PFSK-1 (cell line): ENCODE data around the gene ALDH1A3.

Experiments used
- FOXP2 ChIP-seq: optimal IDR thresholded peaks from 2 replicates; pipeline ENCODE3; 2011; ENCODE audit warnings: borderline replicate concordance, control low read depth, inconsistent platforms; ENCODE audit not compliant: insufficient read depth; ENCODE audit errors: extremely low read length, extremely low read depth
- POLR2AphosphoS5 ChIP-seq: IDR thresholded peaks from 2 replicates; pipeline ENCODE4 v1.6.1; 2012; ENCODE audit warnings: low read depth, mild to moderate bottlenecking, control low read depth, low read length, moderate library complexity
- REST ChIP-seq, 2 experiments: IDR thresholded peaks; 2 replicates each; pipeline versions ENCODE4 v1.6.1 to v1.8.0; 2011 to 2012; ENCODE audit warnings: low read depth in 2 of 2, low read length in 2 of 2, control low read depth in 1 of 2, inconsistent platforms in 1 of 2, mild to moderate bottlenecking in 1 of 2, moderate library complexity in 1 of 2; ENCODE audit not compliant: insufficient read depth in 1 of 2
- SIN3A ChIP-seq: IDR thresholded peaks from 2 replicates; pipeline ENCODE4 v1.6.1; 2012; ENCODE audit warnings: mild to moderate bottlenecking, low read length, moderate library complexity, borderline replicate concordance; ENCODE audit not compliant: insufficient read depth
- TAF1 ChIP-seq: IDR thresholded peaks from 2 replicates; pipeline ENCODE4 v1.6.1; 2012; ENCODE audit warnings: low read length, control low read depth, borderline replicate concordance; ENCODE audit not compliant: insufficient read depth

ALDH1A3 gene

GRCh38 chr15:100877551-100877950 lies 2.1 kb upstream of the ALDH1A3 start:
- TF ChIP-seq POLR2AphosphoS5: no peak

DNA sequence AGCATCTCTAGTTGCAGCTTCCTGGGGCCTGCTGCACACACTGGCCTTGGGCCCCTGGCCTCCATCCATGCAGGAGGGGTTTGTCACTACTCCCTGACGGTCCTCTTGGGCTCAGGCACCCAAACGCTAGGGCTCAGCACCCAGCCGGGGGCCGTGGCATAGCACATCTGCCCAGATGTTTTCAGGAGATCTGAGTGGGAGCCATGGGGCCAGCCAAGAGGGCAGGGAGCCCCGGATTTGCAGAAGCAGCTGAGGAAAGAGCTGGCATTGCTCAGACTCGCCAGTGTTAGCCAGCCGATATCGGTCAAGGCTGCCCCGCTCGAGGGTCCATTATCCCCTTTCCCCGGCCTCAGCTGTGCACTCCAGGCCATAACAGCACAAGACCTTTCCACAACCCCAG lies 1.5 kb upstream of the ALDH1A3 start:
- no peak for TF ChIP-seq SIN3A
- no peak for TF ChIP-seq FOXP2
- no peak for TF ChIP-seq REST (IDR thresholded peaks at IDR 0.05; ENCODE audit: insufficient read depth in 1 of 2, low read depth in 2 of 2, low read length in 2 of 2)
- TF ChIP-seq TAF1: no peak
- no peak for TF ChIP-seq POLR2AphosphoS5

DNA sequence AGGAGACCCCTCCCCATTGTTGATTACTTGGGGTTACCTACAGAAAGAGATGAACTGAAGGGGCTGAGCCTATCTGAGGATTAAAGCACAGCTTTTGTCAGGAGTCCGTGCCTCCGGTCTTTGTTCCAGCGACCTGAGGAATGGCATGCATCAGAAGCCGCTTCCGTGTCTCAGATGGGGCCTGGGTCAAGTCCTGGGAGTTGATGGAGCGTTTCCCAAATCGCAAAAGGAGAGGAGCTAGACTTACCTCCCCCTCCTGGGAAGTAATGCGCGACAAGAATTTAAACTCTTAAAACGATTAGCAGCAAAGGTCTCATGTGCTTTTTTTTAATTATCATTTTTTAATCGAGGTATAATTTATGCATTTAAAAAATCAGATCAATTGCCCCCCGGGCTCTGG lies 983 bp upstream of the ALDH1A3 start:
- TF ChIP-seq SIN3A (no peak), POLR2AphosphoS5 (no peak), REST (IDR thresholded peaks at IDR 0.05; ENCODE audit: insufficient read depth in 1 of 2, low read depth in 2 of 2, low read length in 2 of 2) (no peak), FOXP2 (no peak), TAF1 (no peak)

DNA sequence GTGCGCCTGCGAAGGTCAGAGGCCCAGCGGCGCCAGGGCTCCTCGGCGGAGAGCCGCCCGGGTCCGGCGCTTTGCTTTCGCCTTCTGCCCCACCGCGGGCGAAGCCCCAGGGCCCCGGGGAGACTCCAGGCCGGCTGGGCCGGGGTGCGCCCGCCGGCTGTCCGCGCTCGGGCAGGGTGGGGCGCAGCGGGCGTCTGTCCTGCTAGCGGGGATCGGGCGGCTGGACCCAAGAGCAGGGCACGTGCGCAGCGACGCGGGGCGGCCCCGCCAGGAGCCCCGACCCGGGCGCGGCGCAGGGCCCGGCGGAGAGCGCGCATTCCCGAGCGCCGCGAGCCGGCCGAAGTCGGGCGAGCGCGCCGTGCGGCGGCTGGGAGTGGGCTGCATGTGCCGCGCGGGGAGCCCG lies 569 bp upstream of the ALDH1A3 start:
- no peak for TF ChIP-seq POLR2AphosphoS5
- no peak for TF ChIP-seq REST (IDR thresholded peaks at IDR 0.05; ENCODE audit: insufficient read depth in 1 of 2, low read depth in 2 of 2, low read length in 2 of 2)
- TF ChIP-seq TAF1: no peak
- no peak for TF ChIP-seq SIN3A
- no peak for TF ChIP-seq FOXP2

DNA sequence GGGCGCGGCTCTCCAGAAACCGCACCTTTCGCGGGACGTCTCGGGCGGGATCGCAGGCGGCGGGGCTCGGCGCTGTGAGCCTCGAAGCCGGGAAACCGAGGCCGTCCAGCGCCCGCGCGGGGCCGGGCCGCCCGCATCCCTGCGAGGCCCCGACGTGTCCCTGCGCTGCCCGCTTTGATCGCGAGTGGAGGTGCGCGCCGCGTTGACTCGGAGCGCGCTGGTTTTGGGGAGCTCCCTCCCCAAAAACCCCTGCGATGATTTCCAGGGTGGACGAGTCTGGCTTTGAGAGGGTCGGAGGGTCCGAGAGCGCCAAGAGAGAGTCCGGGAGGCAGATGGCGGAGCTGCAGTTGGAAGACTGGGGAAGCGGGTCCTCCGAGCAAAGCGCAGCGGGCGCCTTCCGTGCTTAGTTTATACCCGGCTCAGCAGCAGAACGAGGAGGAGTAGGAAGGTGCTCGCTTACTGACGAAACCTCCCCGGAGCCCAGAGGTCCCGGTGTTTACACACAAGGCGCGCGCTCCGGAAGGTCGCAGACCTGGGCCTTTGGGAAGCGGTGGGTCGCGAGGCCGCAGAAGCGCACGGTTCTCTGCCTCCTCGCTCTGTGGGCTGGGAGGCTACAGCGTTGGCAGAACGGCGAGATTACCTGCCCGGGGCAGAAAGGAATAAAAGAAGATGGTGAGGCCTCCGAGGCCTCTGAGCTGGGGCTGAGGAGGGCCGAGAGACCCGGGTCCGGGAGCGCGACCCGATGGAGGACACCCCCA lies 687 bp downstream of the ALDH1A3 start:
- TF ChIP-seq TAF1: no peak
- TF ChIP-seq FOXP2: no peak
- no peak for TF ChIP-seq REST (IDR thresholded peaks at IDR 0.05; ENCODE audit: insufficient read depth in 1 of 2, low read depth in 2 of 2, low read length in 2 of 2)
- TF ChIP-seq POLR2AphosphoS5: no peak
- no peak for TF ChIP-seq SIN3A
